Small intestine (tissue), 7 donors: ENCODE results near the gene JHY. TPM values are rescaled to one million over a fixed set of nuclear protein-coding genes. Genes with fewer than 3 reads are reported as not detected.
"Not testable (repeated sequence)": the region's sequence is repeated elsewhere in the genome, so short reads cannot be mapped to it uniquely, and the experiment has no call there.

Experiments used
- DNase-seq, 2 donors: peaks; one replicate each; pipeline versions ENCODE4 v3.0.0 to v3.0.0-alpha.2; 2013
- FAIRE-seq: peaks from 2 replicates; lab custom pipeline; 2012; peaks lifted over from hg19 to GRCh38; lab: Jason Lieb, UNC
- H3K27ac ChIP-seq, 3 donors: one replicate each; pipeline ENCODE4 v1.5.1; 2013; ENCODE audit warnings: low read length in 2 of 3, mild to moderate bottlenecking in 2 of 3, control low read depth in 1 of 3, inconsistent platforms in 1 of 3, low read depth in 1 of 3, moderate library complexity in 1 of 3
- H3K27me3 ChIP-seq, 3 donors: one replicate each; pipeline ENCODE4 v1.6.1; 2013; ENCODE audit warnings: low read length in 3 of 3, inconsistent platforms in 1 of 3; ENCODE audit not compliant: control insufficient read depth in 3 of 3, insufficient read depth in 3 of 3
- H3K36me3 ChIP-seq, 3 donors: one replicate each; pipeline ENCODE4 v1.6.1; 2013; ENCODE audit warnings: low read length in 3 of 3, inconsistent platforms in 1 of 3, low read depth in 1 of 3, mild to moderate bottlenecking in 1 of 3, moderate library complexity in 1 of 3; ENCODE audit not compliant: control insufficient read depth in 3 of 3, insufficient read depth in 2 of 3
- H3K4me1 ChIP-seq, 3 donors: one replicate each; pipeline ENCODE4 v1.6.1; 2013; ENCODE audit warnings: low read length in 2 of 3, inconsistent platforms in 1 of 3, low read depth in 1 of 3, mild to moderate bottlenecking in 1 of 3, moderate library complexity in 1 of 3; ENCODE audit not compliant: control insufficient read depth in 3 of 3, insufficient read depth in 2 of 3
- H3K4me3 ChIP-seq, 3 donors: one replicate each; pipeline ENCODE4 v1.5.1; 2013; ENCODE audit warnings: low read length in 3 of 3, control low read depth in 1 of 3, inconsistent platforms in 1 of 3, low read depth in 1 of 3, mild to moderate bottlenecking in 1 of 3, moderate library complexity in 1 of 3
- H3K9me3 ChIP-seq, 2 donors: one replicate each; pipeline ENCODE4 v1.6.1; 2013; ENCODE audit warnings: low read depth in 1 of 2, low read length in 1 of 2; ENCODE audit not compliant: control insufficient read depth in 2 of 2, insufficient read depth in 1 of 2
- WGBS, 3 donors: extraction: QIAGEN DNeasy Blood & Tissue Kit; methylation state at CpG; one replicate each; pipeline ENCODE4 v1.1.7; 2013; 5-methylcytosine and 5-hydroxymethylcytosine counted together
- polyA plus RNA-seq, 4 donors: library from polyadenylated mRNA; stranded (reverse) in 3 of 4; unstranded in 1 of 4; fragments of 200-250 nt in 3 of 4; fragments of 120-200 nt in 1 of 4; gene quantifications; one replicate each; pipeline versions ENCODE4 v1.2.1 to v1.2.3, GENCODE V29; 2013
- donor health status: healthy with polysubstance abuse.
- donor health status: control.
- donor health status: control.
- donor health status: Bipolar disorder and iron deficiency.
- donor health status: healthy.

Gene JHY
- polyA plus RNA-seq, 4 donors, result 1.3 to 7.2 (median 1.6) TPM

- H3K27ac ChIP-seq, H3K36me3 ChIP-seq, H3K9me3 ChIP-seq, H3K4me3 ChIP-seq, DNase-seq, H3K4me1 ChIP-seq, FAIRE-seq: not testable (repeated sequence)
- peaks cover 0 to 12% (median 0%) of the 10 kb centered on the region in 3 donors for H3K27me3 ChIP-seq
- 69 to 87% (median 84%) methylated on average over 1 of the region's 1 CpG for WGBS, 3 donors
Measured at GRCh38 chr11:122863154-122863553, 19.4 kb upstream of the JHY start.

GRCh38 chr11:122863704-122864326, 18.7 kb upstream of the JHY start:
- H3K4me1 ChIP-seq, result no peaks in the 10 kb centered on the region
- H3K9me3 ChIP-seq, result no peaks in the 10 kb centered on the region
- no peak for FAIRE-seq
- WGBS, 3 donors, result 20 to 35% (median 30%) methylated on average over 7 of the region's 7 CpGs
- H3K27ac ChIP-seq, result no peak overlapping the region
- DNase-seq, result peak; percentile 29 to 41
- H3K27me3 ChIP-seq, result peaks cover 0 to 14% (median 0%) of the 10 kb centered on the region in 3 donors
- no peaks in the 10 kb centered on the region for H3K36me3 ChIP-seq
- no peak overlapping the region for H3K4me3 ChIP-seq

GRCh38 chr11:122864386-122865115, 18.0 kb upstream of the JHY start:
- H3K4me3 ChIP-seq, result no peak overlapping the region
- FAIRE-seq, result no peak
- H3K9me3 ChIP-seq, result no peaks in the 10 kb centered on the region
- no peak for DNase-seq
- 43 to 63% (median 53%) methylated on average over 7 of the region's 7 CpGs for WGBS, 3 donors
- no peaks in the 10 kb centered on the region for H3K4me1 ChIP-seq
- peaks cover 0 to 14% (median 0%) of the 10 kb centered on the region in 3 donors for H3K27me3 ChIP-seq
- no peaks in the 10 kb centered on the region for H3K36me3 ChIP-seq
- H3K27ac ChIP-seq, result no peak overlapping the region

- FAIRE-seq, result no peak
- Histone ChIP-seq H3K27me3 (peaks cover 0 to 3% (median 0%) of the 10 kb centered on the region in 3 donors), H3K36me3 (no peaks in the 10 kb centered on the region), H3K4me3 (no peak overlapping the region), H3K9me3 (no peaks in the 10 kb centered on the region), H3K4me1 (no peaks in the 10 kb centered on the region), H3K27ac (no peak overlapping the region)
- WGBS, 3 donors, result 65 to 74% (median 67%) methylated on average over 6 of the region's 6 CpGs
- no peak for DNase-seq
Measured at GRCh38 chr11:122869622-122870021, 12.9 kb upstream of the JHY start.

- Histone ChIP-seq H3K4me3 (no peak overlapping the region), H3K9me3 (no peaks in the 10 kb centered on the region), H3K36me3 (no peaks in the 10 kb centered on the region), H3K27me3 (peaks cover 0 to 3% (median 0%) of the 10 kb centered on the region in 3 donors), H3K27ac (no peak overlapping the region), H3K4me1 (no peaks in the 10 kb centered on the region)
- DNase-seq (no peak), FAIRE-seq (no peak)
- WGBS, 3 donors, result 85 to 89% (median 87%) methylated on average over 4 of the region's 4 CpGs
Measured at GRCh38 chr11:122871302-122871701, 11.3 kb upstream of the JHY start.

- H3K27ac ChIP-seq, result no peak overlapping the region
- DNase-seq, result no peak
- WGBS, 3 donors, result 60 to 91% (median 86%) methylated on average over 3 of the region's 3 CpGs
- H3K36me3 ChIP-seq, result no peaks in the 10 kb centered on the region
- no peak for FAIRE-seq
- no peak overlapping the region for H3K4me3 ChIP-seq
- H3K27me3 ChIP-seq, result peaks cover 0 to 3% (median 0%) of the 10 kb centered on the region in 3 donors
- H3K9me3 ChIP-seq, result no peaks in the 10 kb centered on the region
- H3K4me1 ChIP-seq, result no peaks in the 10 kb centered on the region
Measured at GRCh38 chr11:122872046-122872445, 10.5 kb upstream of the JHY start.

GRCh38 chr11:122874991-122875390, 7.6 kb upstream of the JHY start:
- FAIRE-seq, result no peak
- WGBS, 3 donors, result 74 to 79% (median 78%) methylated on average over 7 of the region's 7 CpGs
- Histone ChIP-seq H3K9me3 (no peaks in the 10 kb centered on the region), H3K4me3 (no peak overlapping the region), H3K27ac (no peak overlapping the region), H3K27me3 (peaks cover 0 to 2% (median 0%) of the 10 kb centered on the region in 3 donors), H3K36me3 (no peaks in the 10 kb centered on the region), H3K4me1 (no peaks in the 10 kb centered on the region)
- no peak for DNase-seq

DNA sequence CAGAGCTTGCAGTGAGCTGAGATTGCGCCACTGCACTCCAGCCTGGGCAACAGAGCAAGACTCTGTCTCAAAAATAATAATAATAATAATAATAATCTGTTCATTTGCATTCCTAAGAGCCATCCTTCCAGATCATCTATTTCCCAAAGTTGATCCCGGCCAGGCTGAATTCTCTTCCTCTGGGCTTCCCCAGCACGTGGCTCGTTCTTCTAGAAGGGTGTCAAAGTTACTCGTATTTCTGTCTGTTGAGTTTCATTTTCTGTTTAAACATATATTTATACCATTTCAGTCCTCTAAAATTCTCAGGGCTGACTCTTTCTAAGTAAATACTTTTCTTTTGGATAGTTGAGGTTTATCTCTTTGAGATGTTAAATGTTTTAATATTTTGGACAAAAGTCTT, 4.8 kb upstream of the JHY start:
- no peaks in the 10 kb centered on the region for H3K36me3 ChIP-seq
- DNase-seq (no peak), FAIRE-seq (no peak)
- H3K4me3 ChIP-seq, result no peak overlapping the region
- peaks cover 0 to 6% (median 0%) of the 10 kb centered on the region in 3 donors for H3K27me3 ChIP-seq
- WGBS, 3 donors, result 37 to 61% (median 39%) methylated on average over 4 to 5 of the region's 5 CpGs
- H3K27ac ChIP-seq, result no peak overlapping the region
- H3K4me1 ChIP-seq, result no peaks in the 10 kb centered on the region
- H3K9me3 ChIP-seq, result no peaks in the 10 kb centered on the region
